Suppressor macrophage (primary cell): ENCODE results near the gene KLHL3.

Source experiments
- DNase-seq, 4 experiments: peaks; one replicate each; pipeline ENCODE4 v3.0.0-alpha.2; 2020 to 2022

The KLHL3 gene

DNA sequence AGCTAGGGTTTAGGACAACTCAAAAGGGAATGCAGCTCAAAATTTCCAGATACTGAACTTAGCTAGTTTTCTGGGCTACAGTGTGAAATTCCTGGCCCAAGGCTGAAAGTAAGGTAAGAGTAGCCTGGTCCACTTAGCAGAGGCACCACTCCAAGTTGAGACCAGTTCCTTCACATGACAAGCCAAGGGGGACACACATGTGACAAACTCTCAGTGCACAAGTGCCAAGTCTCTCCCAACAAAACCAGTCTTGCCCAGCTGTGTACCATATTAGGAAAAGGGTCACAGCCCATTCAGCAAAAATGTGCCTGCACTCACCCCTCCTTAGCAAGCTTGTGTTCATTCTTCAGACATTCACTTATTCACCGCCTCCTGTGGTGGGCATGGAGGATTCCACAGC, 27.8 kb downstream of the KLHL3 start:
- DNase-seq: no peak

DNA sequence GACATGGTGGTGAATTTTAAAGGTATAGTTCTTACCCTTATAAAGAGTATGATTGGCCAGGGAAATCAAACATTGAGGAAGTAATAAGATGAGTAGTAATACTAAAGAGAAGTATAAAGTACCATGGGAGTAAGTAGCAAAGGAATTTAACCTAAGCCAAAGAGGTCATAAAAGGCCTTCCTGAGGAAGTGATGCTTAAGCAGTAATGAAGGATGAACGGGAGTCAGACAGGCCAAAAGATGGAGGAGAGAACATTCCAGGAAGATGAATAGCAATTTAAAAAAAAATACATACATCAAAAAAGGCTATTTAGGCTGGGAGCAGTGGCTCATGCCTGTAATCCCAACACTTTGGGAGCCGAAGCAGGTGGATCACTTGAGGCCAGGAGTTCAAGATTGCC, 29.0 kb downstream of the KLHL3 start:
- no peak for DNase-seq

DNA sequence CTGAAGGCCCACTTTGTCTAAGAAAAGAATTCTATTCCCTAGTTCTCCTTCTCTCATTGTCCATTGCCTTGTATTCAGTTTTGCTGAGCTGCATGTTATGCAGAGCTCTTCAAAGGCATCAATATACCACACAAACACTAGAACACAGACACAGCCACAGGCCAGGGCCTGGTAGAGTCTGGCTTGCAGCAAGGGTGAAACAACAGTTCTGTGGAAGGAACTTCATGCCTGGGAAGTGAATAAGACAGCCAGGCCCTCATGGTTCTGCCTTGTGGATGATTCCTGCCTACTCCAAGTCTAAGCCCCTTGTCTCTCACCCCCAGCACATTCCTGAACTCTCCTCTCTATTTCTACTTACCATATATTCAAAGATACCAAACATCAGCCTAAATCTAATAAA, 30.8 kb downstream of the KLHL3 start:
- DNase-seq: no peak

DNA sequence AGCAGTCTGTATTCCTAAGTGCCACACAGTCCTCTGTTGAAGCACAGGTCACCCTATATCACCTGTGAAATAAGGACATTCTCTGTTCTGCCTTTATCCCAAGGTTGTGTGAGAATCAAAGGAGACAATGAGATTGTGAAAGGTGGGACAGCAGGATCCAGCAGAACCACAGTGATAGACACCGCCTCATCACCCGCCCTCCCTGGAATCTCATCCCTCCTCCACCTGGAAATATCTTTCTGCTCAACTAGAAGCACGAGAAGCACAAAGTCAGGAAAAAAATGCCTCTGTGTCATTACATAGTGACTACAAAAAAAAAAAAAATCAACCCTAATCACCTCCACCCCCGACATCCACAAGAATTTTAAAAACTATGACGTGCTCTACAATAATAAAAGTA, 32.3 kb downstream of the KLHL3 start:
- DNase-seq: no peak

DNA sequence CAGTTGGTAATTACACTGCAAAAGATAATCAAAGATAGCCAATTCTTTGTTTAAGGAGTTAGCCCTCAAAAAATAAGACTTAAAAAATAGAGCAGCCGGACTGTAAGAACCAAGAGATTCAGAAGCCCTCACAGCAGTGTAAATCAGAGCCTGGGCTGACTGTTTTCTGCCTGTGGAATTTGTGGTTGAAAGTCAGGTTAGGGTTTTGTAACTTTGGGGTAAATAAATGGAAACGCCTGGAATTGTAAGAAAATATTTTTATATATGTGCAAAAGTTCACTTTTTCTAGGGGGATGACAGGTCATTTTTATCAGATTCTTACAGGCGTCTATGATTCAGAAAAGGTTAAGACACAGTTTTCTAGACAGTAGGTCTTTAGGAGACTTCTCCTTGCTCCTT, 35.6 kb downstream of the KLHL3 start:
- DNase-seq: no peak

DNA sequence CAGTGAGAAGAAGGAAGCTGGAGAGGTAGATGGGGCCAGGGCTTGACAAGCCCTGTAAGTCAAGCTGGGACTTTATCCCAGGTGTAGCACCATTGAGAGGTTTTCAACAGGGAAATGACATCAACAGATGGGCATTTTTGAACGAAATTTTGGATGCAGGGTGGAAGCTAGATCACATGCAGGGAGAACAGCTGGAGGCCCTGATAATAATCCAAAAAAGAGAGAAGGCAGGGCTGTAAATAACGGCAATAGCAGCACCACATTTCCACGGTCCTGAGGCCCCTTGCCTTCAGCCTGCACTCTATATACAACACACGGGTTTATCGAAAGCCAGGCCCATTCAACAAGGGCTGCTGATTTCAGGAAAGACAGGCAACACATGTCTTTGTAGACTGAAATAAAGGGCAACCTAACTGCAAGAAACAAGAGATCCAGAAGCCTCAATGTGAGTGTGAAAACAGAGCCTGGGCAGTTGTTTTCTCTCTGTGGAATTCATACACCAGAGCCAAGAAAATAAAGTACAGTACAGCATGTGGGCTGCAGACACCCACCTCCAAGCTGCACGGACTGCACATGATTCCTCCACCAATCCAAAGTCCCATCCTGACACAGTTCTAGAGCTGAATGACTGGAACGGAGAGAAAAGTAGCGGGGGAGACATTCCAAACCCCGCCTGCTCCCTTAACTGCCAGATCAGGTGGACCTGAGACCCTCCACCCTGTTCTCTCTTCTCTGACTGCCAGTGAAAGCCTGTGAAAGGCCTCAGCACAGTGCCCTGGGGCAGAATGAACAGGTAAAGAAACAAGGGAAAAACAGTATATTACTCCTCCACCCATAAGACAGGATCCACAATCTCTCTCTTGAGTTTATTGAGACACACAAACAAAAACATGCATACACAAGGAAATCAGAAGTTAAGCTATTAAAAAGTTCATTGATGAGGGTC, 36.3 kb downstream of the KLHL3 start:
- DNase-seq: no peak

DNA sequence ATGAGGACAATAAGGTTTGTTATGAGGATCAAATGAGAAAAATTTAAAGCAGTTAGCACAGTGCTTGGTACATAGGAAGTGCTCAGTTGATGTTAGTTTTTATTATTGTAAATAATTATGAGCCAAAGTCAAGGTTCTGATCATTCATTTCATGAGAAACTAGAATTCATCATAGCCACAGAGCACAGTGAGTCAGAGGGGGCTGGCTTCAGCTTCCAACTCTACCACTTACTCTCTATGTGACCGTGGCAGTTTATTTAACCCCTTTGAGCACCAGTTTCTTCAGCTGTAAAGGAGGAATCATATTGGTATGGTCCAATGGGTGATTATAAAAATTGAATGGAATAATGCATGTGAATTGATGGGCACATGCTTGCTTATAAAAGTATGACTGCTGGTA, 39.4 kb downstream of the KLHL3 start:
- peak in 1 of 4 experiments; percentile 6 for DNase-seq

DNA sequence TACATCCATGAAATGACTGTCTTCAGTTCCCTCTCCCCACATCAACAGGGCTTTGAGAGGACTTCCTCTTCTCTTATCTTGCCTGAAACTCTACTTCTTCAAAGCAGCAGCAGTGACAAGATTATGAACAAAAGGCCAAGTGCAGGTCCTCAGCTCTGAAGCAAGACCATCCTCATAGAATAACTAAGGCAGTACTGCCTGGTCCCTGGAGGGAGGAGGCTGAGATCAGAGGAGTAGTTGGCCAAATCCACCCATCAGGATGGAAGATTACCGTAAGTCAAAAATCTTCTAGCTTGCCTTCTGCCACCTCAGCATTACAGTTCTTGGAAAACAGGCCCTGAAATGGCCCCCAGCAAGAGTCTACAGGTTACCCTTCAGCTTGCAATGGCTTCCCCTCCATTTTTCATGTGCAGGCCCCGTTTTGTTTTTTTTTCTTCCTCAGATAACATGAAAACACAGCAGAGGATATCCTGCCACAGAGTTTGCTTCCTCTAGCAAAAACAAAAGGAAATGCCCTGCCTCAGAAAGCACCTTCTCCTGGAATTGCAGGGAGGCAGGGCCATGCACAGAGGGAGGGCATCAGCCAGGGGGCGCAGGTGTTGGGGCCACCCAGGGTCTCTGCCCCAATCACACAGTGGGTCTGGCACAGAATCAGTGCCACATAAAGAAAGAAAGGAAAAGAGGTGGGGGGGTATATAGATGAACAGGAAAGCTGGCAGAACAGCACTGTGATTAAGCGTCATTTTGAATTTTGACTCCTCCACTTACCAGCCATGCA, 40.0 kb downstream of the KLHL3 start:
- peak; percentile 21 to 71 (median 56) for DNase-seq

DNA sequence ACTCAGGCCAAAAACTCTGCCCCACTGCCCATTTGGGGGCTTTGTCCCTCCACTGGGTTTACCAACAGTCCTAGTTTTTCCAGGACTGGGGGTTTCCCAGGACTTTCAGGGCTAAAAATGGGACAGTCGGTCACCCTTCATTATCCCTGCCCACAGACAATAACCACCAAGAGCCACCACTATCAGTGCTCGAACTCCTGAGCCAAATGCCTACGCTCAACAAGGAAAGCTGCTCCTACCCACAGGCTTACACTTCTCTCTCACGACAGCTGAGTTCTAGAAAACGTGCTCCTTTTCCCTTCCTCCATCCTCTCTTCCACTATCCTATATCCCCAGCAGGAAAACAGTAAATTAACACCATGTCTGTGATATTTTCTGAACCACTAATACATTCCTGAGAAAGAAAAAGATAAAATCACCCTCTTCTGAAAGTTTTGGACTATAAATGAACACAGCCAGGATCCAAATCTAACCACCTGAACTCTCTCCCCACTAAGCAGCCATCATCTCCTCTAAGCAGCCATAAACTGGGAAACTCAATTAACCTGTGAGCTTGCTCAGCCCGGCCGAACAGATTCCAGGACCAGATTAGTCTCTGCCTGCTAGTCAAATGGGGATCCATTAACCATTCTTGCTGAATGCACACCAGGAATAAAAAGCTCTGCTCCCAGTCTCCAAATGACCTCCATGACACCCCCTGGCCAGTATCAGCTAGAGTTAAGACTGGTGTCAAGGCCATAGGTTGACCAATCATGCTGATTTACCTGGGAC, 41.8 kb downstream of the KLHL3 start:
- no peak for DNase-seq

DNA sequence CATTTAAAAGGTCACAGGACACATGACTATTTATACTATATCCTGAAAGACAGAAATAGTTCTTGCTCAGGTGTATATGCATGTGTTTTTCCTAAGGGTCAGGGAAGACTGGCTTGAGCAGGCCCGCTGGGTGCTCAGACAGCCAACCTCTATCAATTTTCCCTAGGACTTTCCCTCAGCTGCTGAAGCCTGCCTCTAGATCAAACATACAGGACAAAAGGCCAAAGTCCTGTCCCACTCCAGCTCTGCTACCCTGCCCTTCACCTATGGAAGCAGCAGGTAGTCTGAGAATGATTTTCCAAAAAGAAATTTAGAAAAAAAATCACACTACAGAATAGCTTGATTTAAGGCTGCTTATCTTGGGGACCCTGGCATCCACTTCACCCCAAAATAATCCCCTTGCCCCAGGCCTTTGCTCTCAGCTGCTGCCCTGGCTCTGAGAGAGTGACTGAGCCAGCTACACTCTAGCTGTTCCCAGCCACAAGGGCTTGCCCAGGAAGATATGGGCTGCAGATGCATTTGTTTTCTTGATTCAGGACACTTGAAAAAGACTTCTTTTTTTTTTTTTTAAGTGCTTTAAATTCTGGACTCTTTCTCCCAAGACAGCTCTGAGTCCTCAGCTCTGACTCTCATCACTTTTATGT, 42.5 kb downstream of the KLHL3 start:
- no peak for DNase-seq

DNA sequence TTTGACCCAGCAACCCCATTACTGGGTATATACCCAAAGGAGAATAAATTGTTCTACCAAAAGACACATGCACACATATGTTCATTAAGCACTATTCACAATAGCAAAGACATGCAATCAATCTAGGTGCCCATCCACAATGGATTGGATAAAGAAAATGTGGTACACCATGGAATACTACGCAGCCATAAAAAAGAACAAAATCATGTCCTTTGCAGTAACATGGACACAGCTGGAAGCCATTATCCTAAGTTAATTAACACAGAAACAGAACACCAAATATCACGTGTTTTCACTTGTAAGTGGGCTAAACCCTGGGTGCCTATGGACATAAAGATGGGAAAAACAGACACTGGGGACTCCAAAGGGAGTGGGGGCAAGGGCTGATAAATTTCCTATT, 46.6 kb downstream of the KLHL3 start:
- DNase-seq: no peak

DNA sequence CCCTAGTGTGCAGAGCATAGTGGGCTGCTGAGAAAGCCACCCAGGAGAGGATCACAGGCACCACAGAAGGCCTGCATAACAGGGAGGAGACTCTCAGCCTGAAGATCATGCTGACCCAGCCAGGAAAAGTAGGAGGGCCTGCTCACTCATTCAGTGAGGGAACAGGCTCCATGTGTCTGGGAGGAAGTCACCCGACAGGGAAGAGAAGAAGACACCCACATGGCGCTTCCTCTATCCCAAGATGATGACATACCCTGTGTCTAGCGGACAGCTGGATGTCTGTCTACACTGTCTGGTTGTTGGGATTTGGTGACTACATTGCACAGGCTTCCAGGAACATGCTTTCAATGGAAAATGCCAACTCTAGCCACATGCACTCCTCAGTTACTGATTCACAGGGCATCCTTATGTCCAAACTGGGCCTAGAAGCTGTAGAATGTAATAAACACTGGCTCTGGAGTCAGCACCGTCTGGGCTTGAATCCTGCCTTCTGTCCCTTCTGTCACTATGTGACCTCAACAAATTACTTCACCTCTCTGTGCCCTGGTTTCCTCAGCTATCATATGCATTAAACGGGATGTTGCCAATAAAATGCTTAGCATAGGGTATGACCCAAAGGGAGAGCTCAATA, 47.6 kb downstream of the KLHL3 start:
- peak; percentile 57 to 79 (median 76) for DNase-seq

DNA sequence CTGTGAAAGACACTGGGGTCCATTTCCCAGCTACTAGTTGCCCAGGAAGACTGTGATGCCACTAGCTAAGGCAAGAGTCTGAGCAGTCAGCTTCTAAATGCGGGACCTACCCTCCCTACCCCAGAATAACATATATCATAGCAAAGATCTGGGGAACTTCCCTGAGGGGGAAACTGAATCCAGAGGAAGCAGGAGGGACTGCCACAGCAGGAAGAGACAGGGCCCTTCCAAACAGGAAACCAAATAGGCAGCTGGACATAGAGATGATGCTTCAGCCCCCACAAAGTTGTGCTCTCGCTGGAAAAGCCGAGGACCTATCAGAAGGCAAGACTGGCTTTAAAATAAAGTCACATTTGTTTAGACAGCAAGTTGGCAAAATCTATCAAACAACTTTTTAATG, 51.1 kb downstream of the KLHL3 start:
- no peak for DNase-seq

DNA sequence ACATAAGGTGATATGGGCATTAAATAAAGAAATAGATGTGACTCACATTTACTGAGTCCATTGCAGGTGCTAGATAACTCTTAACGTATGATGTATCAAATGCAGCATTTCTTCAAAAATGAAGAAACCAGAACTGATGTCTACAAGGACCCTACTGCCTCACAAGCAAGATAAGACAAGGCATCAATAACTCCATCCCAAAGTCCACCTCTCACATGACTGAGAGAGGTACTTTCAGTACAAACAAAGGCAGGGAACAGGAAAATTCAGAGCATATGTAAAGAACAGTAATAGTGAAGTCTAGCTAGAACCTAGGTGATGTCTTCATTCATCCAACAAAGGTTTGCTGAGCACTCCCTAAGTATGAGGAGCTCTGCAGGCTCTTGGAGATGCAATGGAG, 54.7 kb downstream of the KLHL3 start:
- DNase-seq: no peak

DNA sequence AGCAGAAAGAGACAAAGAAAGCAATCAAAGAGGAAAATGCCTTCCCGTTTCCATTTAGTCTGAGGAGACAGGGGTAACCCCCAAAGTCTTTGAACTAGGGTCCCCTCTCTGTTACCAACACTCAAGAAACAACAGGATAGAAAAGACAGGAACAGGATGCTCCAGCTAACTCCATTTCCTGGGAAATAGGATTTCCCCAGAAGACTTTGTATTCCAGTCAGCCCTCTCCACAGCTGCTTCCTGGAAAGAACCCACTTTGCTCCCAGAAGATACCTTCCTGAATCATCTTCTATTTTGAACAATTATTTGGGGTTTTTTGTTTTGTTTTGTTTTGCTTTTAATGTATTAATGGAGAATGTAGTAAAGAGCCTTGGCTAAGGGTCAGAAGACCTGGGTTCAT, 56.0 kb downstream of the KLHL3 start:
- no peak for DNase-seq

DNA sequence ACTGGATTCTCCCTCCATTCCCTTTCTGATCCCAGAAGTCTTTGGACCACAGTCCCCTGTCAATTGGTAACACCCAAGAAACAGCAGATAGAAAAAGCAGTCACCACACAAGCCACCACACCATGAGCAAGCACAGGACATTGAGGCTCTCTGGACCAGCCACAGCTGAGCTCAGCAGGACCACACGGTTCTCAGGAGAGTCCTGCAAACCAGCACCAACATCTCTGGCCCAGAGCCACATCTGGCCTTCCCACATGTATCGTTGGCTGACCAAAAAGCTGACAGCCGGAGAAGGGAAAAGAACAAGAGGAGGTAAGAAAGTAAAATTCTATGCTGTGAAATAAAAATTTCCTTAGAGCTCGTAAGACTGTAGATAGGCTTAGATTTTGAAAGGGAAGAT, 56.7 kb downstream of the KLHL3 start:
- DNase-seq: no peak

DNA sequence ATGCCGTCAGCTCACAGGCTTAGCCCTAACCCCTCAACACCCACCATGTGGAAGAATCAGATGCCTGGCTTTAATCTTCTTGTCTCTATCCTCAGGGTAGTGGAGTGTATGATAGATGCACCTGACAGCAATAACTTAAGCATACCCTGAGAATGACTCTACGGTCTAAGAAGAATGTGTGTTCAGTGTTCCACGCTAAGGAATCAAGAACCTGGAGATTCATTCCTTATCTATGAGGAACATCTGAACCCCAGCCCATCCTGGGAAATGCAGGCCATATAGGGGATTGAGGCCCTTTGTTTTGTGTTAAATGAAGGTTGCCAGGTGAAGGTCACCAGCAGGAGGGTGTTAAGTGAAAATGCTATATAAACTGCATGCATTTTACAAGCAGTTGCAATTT, 63.0 kb downstream of the KLHL3 start:
- no peak for DNase-seq

DNA sequence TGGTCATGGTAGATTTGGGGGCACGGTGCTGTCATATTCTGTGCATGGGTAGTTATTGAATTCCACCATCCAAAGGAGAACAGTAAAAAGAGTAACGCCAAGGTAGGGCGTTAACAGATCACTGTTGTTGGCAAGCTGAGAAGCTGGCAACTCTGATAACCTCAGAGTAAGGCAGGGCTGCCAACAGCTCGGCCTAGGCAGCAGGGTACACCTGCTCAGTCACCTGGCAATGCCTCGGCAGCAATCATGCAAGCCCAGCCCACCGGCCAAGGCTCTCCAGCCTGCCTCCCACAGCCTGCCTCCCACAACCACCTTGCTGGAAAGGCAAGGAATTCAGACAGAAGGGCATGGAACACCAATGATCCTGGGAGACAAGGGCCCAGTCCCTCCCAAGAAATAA, 63.9 kb downstream of the KLHL3 start:
- no peak for DNase-seq

DNA sequence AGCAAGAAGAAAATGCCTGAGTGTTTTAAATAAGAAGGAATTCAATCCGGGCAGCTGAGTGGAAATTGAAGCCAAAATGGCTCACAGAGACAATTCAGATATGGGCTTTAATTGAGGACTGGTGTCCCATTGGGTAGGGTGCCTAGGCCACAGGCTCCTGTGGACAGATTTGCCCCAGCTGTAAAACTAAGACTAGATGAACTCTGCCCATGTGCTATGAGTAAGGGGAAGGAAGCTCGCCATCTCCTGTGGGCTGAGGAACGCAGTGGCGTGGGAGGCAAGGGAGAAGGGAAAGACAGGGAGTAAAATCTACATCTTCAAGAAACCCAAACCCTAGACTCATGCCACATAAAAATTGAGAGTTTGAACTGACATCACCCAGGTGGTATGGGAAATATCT, 66.1 kb downstream of the KLHL3 start:
- DNase-seq: peak; percentile 28 to 65 (median 60)

DNA sequence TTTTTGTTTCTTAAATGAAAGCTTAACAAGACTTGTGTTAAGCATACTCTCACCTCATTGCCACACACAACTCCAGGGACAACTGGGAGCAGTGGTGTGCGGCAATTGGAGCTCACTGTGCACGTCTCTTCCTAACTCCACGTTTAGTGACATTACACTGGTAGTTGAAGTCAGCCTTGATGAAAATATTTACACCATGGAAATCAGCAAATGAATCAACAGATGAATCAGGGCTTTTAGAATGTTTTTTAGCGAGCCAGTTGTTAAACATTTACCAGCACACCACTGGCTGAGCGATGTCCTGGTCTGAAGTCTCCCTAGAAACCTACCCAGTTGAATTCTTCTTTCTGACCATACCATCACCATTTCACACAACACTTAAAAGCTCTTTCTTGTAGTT, 67.3 kb downstream of the KLHL3 start:
- no peak for DNase-seq

DNA sequence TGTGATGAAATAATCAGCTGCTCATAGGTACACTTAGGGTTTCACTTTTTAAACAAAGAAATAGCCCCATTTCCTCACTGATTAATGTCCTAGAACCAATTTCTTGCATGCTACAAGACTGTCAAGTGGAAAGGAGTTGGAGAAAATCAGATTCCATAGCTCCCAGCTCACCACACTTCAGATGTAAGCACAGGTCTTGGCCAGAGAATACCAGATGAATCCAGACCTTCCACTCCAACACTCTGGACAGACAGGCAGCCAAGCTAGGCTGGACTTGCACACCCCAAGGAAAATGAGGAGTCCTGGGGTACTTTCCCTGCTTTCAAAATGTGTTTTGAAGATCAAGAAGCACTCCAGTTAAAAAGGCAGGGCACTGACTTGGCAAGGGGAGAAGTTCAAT, 68.5 kb downstream of the KLHL3 start:
- DNase-seq: no peak

DNA sequence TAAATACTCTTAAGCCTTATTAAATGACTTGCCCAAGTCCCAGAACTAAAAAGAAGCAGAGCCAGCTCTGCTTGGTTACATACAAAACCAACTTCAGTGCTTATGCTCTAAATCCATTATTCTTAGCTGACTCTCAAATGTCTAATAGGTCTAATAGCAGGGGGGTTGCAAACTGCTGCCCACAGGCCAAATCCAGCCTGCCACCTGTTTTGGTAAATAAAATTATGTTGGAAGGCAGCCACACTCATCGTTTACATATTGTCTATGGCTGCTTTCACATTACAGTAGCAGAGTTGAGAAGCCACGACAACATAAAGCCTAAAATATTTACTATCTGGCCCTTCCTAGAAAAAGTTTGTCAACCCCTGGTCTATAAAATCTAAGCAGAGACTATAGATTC, 69.0 kb downstream of the KLHL3 start:
- no peak for DNase-seq
